IMR-90 (cell line): ENCODE results near the gene NAV2. TPM values are rescaled to one million over a fixed set of nuclear protein-coding genes. Genes with fewer than 3 reads are reported as not detected.

Experiments used
- ATAC-seq: fragments of 200-7000 bp; cut with Tn5 transposase; 2 replicates; pipeline ENCODE4 v1.9.1; 2020; ENCODE audit warnings: low read depth, mild to moderate bottlenecking, moderate library complexity
- BruUV-seq: library from RNA; stranded (reverse); fragments of 400-500 nt; replicated peaks from 2 replicates; lab custom pipeline; 2021; lab: Mats Ljungman, UMichigan
- CTCF ChIA-PET: fragments of 300-600 bp; formaldehyde crosslinking; extraction: SDS; loops from one replicate; lab custom pipeline; 2021; ENCODE audit warnings: antibody characterized with exemption; lab: Yijun Ruan, JAX
- POLR2A ChIA-PET: fragments of 300-600 bp; sonication (Branson Sonifier 250); formaldehyde crosslinking; loops from one replicate; lab custom pipeline; 2022; ENCODE audit warnings: antibody characterized with exemption; ENCODE audit not compliant: unreplicated experiment; lab: Charles Lee
- DNase-seq: peaks from one replicate; pipeline ENCODE4 v3.0.0; 2013
- H2AFZ ChIP-seq: replicated peaks from 2 replicates; pipeline ENCODE3; 2013; ENCODE audit warnings: low read length, mild to moderate bottlenecking; ENCODE audit not compliant: poor library complexity
- H2AK5ac ChIP-seq: 2 replicates; pipeline ENCODE4 v1.6.1; 2013; ENCODE audit warnings: low read depth, low read length, inconsistent platforms
- H2AK9ac ChIP-seq: replicated peaks from 2 replicates; pipeline ENCODE3; 2013; ENCODE audit warnings: mild to moderate bottlenecking, low read depth, low read length, moderate library complexity; ENCODE audit not compliant: poor library complexity
- H2BK120ac ChIP-seq: 2 replicates; pipeline ENCODE4 v1.6.1; 2013; ENCODE audit warnings: low read depth, low read length, inconsistent platforms
- H2BK15ac ChIP-seq: 3 replicates; pipeline ENCODE4 v1.6.1; 2013; ENCODE audit warnings: low read depth, low read length, inconsistent platforms
- H2BK20ac ChIP-seq: 2 replicates; pipeline ENCODE4 v1.6.1; 2013; ENCODE audit warnings: low read depth, mild to moderate bottlenecking, inconsistent platforms, low read length, moderate library complexity
- H2BK5ac ChIP-seq: 2 replicates; pipeline ENCODE4 v1.6.1; 2013; ENCODE audit warnings: mild to moderate bottlenecking, low read depth, low read length, inconsistent platforms; ENCODE audit not compliant: poor library complexity, severe bottlenecking
- H3K14ac ChIP-seq: replicated peaks from 2 replicates; pipeline ENCODE4 v1.6.1; 2013; ENCODE audit warnings: low read depth, low read length, inconsistent platforms
- H3K18ac ChIP-seq: 2 replicates; pipeline ENCODE4 v1.6.1; 2013; ENCODE audit warnings: low read depth, low read length, control low read depth
- H3K23ac ChIP-seq: 2 replicates; pipeline ENCODE4 v1.6.1; 2013; ENCODE audit warnings: low read depth, low read length, inconsistent platforms
- H3K27ac ChIP-seq: 2 replicates; pipeline ENCODE4 v1.5.1; 2013; ENCODE audit warnings: mild to moderate bottlenecking, control low read depth, low read length; ENCODE audit not compliant: insufficient read depth
- H3K27me3 ChIP-seq: 2 replicates; pipeline ENCODE4 v1.6.1; 2013; ENCODE audit warnings: low read length; ENCODE audit not compliant: control insufficient read depth, insufficient read depth
- H3K36me3 ChIP-seq: 2 replicates; pipeline ENCODE4 v1.6.1; 2013; ENCODE audit warnings: low read length, mixed read lengths; ENCODE audit not compliant: control insufficient read depth, insufficient read depth
- H3K4ac ChIP-seq: 2 replicates; pipeline ENCODE4 v1.6.1; 2013; ENCODE audit warnings: low read depth, low read length, inconsistent platforms
- H3K4me1 ChIP-seq: 2 replicates; pipeline ENCODE4 v1.6.1; 2013; ENCODE audit warnings: low read length, mixed read lengths; ENCODE audit not compliant: control insufficient read depth, insufficient read depth
- H3K4me2 ChIP-seq: 2 replicates; pipeline ENCODE4 v1.6.1; 2013; ENCODE audit warnings: low read depth, mild to moderate bottlenecking, control low read depth, low read length, moderate library complexity
- H3K4me3 ChIP-seq: 2 replicates; pipeline ENCODE4 v1.5.1; 2013; ENCODE audit warnings: low read depth, mild to moderate bottlenecking, control low read depth, low read length, moderate library complexity; ENCODE audit not compliant: insufficient read depth
- H3K56ac ChIP-seq: 2 replicates; pipeline ENCODE4 v1.6.1; 2013; ENCODE audit warnings: low read length, inconsistent platforms; ENCODE audit not compliant: insufficient read depth; ENCODE audit errors: extremely low read depth
- H3K79me1 ChIP-seq, 2 experiments: 2 replicates each; pipeline ENCODE4 v1.6.1; 2013; ENCODE audit warnings: low read length in 2 of 2, inconsistent platforms in 1 of 2, low read depth in 1 of 2
- H3K9ac ChIP-seq: 2 replicates; pipeline ENCODE4 v1.6.1; 2013; ENCODE audit warnings: low read depth, low read length, control low read depth
- H3K9me1 ChIP-seq: 2 replicates; pipeline ENCODE4 v1.6.1; 2013; ENCODE audit warnings: low read length, inconsistent platforms; ENCODE audit not compliant: insufficient read depth
- H3K9me3 ChIP-seq: 2 replicates; pipeline ENCODE4 v1.6.1; 2013; ENCODE audit warnings: low read length; ENCODE audit not compliant: control insufficient read depth, insufficient read depth
- H4K20me1 ChIP-seq: 2 replicates; pipeline ENCODE4 v1.6.1; 2013; ENCODE audit warnings: low read length, inconsistent platforms; ENCODE audit not compliant: insufficient read depth
- H4K5ac ChIP-seq: 2 replicates; pipeline ENCODE4 v1.6.1; 2013; ENCODE audit warnings: mild to moderate bottlenecking, low read depth, low read length, control low read depth
- H4K8ac ChIP-seq, 2 experiments: 2 replicates each; pipeline ENCODE4 v1.6.1; 2013; ENCODE audit warnings: low read depth in 2 of 2, low read length in 2 of 2, control low read depth in 1 of 2, inconsistent platforms in 1 of 2
- H4K91ac ChIP-seq: 2 replicates; pipeline ENCODE4 v1.6.1; 2013; ENCODE audit warnings: low read depth, low read length, inconsistent platforms; ENCODE audit not compliant: insufficient read depth
- CEBPB ChIP-seq: IDR thresholded peaks from 2 replicates; pipeline ENCODE4 v1.6.1; 2012; ENCODE audit warnings: low read depth, low read length, improper control_type of control experiment
- CHD1 ChIP-seq: IDR thresholded peaks from 2 replicates; pipeline ENCODE4 v1.6.1; 2012; ENCODE audit warnings: low read depth, low read length, improper control_type of control experiment
- CTCF ChIP-seq: conservative IDR thresholded peaks from 2 replicates; pipeline ENCODE4 v1.5.1; 2012; ENCODE audit warnings: mild to moderate bottlenecking, low read depth, low read length, improper control_type of control experiment
- ELK1 ChIP-seq: fragments of 150-350 bp; IDR thresholded peaks from 2 replicates; pipeline ENCODE4 v1.6.1; 2016; ENCODE audit warnings: low read depth, mild to moderate bottlenecking, low read length, moderate library complexity, borderline replicate concordance
- MAFK ChIP-seq: IDR thresholded peaks from 2 replicates; pipeline ENCODE4 v1.6.1; 2012; ENCODE audit warnings: low read depth, low read length, improper control_type of control experiment
- NFE2L2 ChIP-seq: fragments of 150-350 bp; IDR thresholded peaks from 2 replicates; pipeline ENCODE4 v1.6.1; 2016; ENCODE audit warnings: low read depth, mild to moderate bottlenecking, low read length
- POLR2A ChIP-seq: IDR thresholded peaks from 2 replicates; pipeline ENCODE4 v1.6.1; 2012; ENCODE audit warnings: mild to moderate bottlenecking, low read depth, low read length
- RAD21 ChIP-seq: IDR thresholded peaks from 2 replicates; pipeline ENCODE4 v1.6.1; 2012; ENCODE audit warnings: low read length, improper control_type of control experiment
- RCOR1 ChIP-seq: IDR thresholded peaks from 2 replicates; pipeline ENCODE4 v1.6.1; 2012; ENCODE audit warnings: mild to moderate bottlenecking, low read length, improper control_type of control experiment; ENCODE audit not compliant: insufficient replicate concordance
- USF2 ChIP-seq: fragments of 150-350 bp; IDR thresholded peaks from 2 replicates; pipeline ENCODE4 v1.6.1; 2017; ENCODE audit warnings: mild to moderate bottlenecking, antibody characterized with exemption, low read length, low read depth
- WGBS, 2 experiments: methylation state at CpG; one replicate each; pipeline versions ENCODE4 v1.1.5 to v1.1.7; 2013; ENCODE audit warnings: missing lambda C conversion rate in 2 of 2; ENCODE audit not compliant: insufficient read length in 1 of 2; ENCODE audit errors: extremely low coverage in 2 of 2; 5-methylcytosine and 5-hydroxymethylcytosine counted together
- dilution Hi-C: fragments of 300-500 bp; cut with HindIII; formaldehyde crosslinking; loops from one replicate; pipeline ENCODE4 v1.14.3; 2018; ENCODE audit warnings: low sequenced_read_pairs; ENCODE audit not compliant: unreplicated experiment
- in situ Hi-C: fragments of 300-500 bp; cut with MboI; formaldehyde crosslinking; loops from 3 replicates; pipeline ENCODE4 v1.14.3; 2019; ENCODE audit warnings: low sequenced_read_pairs, inconsistent platforms, mixed read lengths
- intact Hi-C: fragments of 100-400 bp; cut with micrococcal nuclease; formaldehyde crosslinking; loops from 2 replicates; pipeline ENCODE4 v1.10.0; 2022
- polyA plus RNA-seq, 3 experiments: library from polyadenylated mRNA; depleted of rRNA; stranded (reverse); fragments of >200 nt; gene quantifications; 2 replicates each; pipeline ENCODE4 v1.2.3, GENCODE V29; 2012; ENCODE audit warnings: low replicate concordance in 1 of 3
- total RNA-seq: library from RNA; depleted of rRNA; stranded (reverse); fragments of >200 nt; gene quantifications from 2 replicates; pipeline ENCODE4 v1.2.3, GENCODE V29; 2012

Gene NAV2
- total and polyA plus RNA-seq, 2 of the 4 experiments (the other 2 are of a cell fraction), result 4.5 to 12.6 TPM

- Histone ChIP-seq H3K4ac (no peak overlapping the region), H2AK9ac (no peak overlapping the region), H2AFZ (no peak overlapping the region), H3K27me3 (no peaks in the 10 kb centered on the region), H3K56ac (no peak overlapping the region), H3K14ac (no peak overlapping the region), H4K91ac (no peak overlapping the region), H3K9me3 (no peaks in the 10 kb centered on the region), H3K27ac (no peak overlapping the region), H3K9ac (no peak overlapping the region), H3K23ac (no peak overlapping the region), H2BK5ac (no peak overlapping the region), H2AK5ac (no peak overlapping the region), H3K4me3 (no peak overlapping the region), H3K9me1 (peaks cover 14% of the 10 kb centered on the region; the same call in 1 of the 2 replicates), H3K4me1 (no peaks in the 10 kb centered on the region), H3K18ac (no peak overlapping the region), H2BK20ac (no peak overlapping the region), H3K36me3 (peaks cover 7% of the 10 kb centered on the region; the same call in 1 of the 2 replicates), H4K5ac (no peak overlapping the region), H2BK120ac (no peak overlapping the region), H3K79me1 (peaks cover 12 to 25% of the 10 kb centered on the region in 2 experiments; a peak in 3 of 4 replicates), H2BK15ac (no peak overlapping the region), H4K20me1 (no peaks in the 10 kb centered on the region; the same call in none of the 2 replicates), H4K8ac (no peak overlapping the region), H3K4me2 (no peak overlapping the region)
- DNase-seq (no peak), ATAC-seq (no peak)
- ChIA-PET POLR2A (no interaction called here), CTCF (no interaction called here)
- TF ChIP-seq POLR2A (no peak), ELK1 (no peak), RAD21 (no peak), MAFK (no peak), CEBPB (no peak), USF2 (no peak), CHD1 (no peak), RCOR1 (no peak), CTCF (no peak), NFE2L2 (no peak)
- intact Hi-C loops, result no loop called here
- WGBS, 2 experiments, result no CpG with 5 or more reads among the region's 4 CpGs
- in situ Hi-C loops, result no loop called here
- BruUV-seq, result no TSS peak
- dilution Hi-C loops, result no loop called here
Measured at GRCh38 chr11:19970944-19971343, 258.3 kb downstream of the NAV2 start.
